Measurements from ENCODE around the gene GPAT2.
"Not testable (repeated sequence)": the region's sequence is repeated elsewhere in the genome, so short reads cannot be mapped to it uniquely, and the experiment has no call there.

GRCh38 chr2:96019909-96020590 lies 14.7 kb downstream of the GPAT2 start:
- not testable (repeated sequence) for TF ChIP-seq CTCF (IDR thresholded peaks at IDR 0.05; ENCODE audit: low read depth, low read length); EZH2phosphoT487 (IDR thresholded peaks at IDR 0.05; ENCODE audit: low read depth)
